Cardiac septum (tissue), 1 donor: ENCODE measurements around the gene CDO1. TPM values are rescaled to one million over a fixed set of nuclear protein-coding genes. Genes with fewer than 3 reads are reported as not detected.

Experiments
- total RNA-seq: library from RNA; stranded (reverse); fragmentation: NEBNext Ultra II Directional; extraction: Animal tissue kit (Norgen Biotek cat#: 25700); gene quantifications from one replicate; pipeline ENCODE4 v1.2.1, GENCODE V29; 2021
- donor health status: DM: no; HTN: no; CAD: no.

CDO1 gene
- total RNA-seq, 1 donor from 2014 or later, result 3.6 TPM

Other genes starting within 250 kb of the CDO1 start
- gene TICAM2, start 214.2 kb downstream of the CDO1 start, total RNA-seq, result 2.0 TPM
- 79.1 TPM for gene TMED7, start 190.6 kb downstream of the CDO1 start, total RNA-seq
- gene ATG12, start 24.9 kb upstream of the CDO1 start, total RNA-seq, result 22.5 TPM
- 56.6 TPM for gene AP3S1, start 25.3 kb upstream of the CDO1 start, total RNA-seq
- 0.27 TPM for gene LVRN, start 145.8 kb upstream of the CDO1 start, total RNA-seq
- not detected for gene ARL14EPL, start 215.8 kb upstream of the CDO1 start, total RNA-seq